IPS DF 4.7 (cell line): ENCODE results near the gene FAM193A.

ENCODE experiments used
- DNase-seq: peaks from one replicate; pipeline ENCODE4 v3.0.0-alpha.2; 2013; ENCODE audit warnings: low spot score; ENCODE audit errors: extremely low read depth

Gene FAM193A, protein sequence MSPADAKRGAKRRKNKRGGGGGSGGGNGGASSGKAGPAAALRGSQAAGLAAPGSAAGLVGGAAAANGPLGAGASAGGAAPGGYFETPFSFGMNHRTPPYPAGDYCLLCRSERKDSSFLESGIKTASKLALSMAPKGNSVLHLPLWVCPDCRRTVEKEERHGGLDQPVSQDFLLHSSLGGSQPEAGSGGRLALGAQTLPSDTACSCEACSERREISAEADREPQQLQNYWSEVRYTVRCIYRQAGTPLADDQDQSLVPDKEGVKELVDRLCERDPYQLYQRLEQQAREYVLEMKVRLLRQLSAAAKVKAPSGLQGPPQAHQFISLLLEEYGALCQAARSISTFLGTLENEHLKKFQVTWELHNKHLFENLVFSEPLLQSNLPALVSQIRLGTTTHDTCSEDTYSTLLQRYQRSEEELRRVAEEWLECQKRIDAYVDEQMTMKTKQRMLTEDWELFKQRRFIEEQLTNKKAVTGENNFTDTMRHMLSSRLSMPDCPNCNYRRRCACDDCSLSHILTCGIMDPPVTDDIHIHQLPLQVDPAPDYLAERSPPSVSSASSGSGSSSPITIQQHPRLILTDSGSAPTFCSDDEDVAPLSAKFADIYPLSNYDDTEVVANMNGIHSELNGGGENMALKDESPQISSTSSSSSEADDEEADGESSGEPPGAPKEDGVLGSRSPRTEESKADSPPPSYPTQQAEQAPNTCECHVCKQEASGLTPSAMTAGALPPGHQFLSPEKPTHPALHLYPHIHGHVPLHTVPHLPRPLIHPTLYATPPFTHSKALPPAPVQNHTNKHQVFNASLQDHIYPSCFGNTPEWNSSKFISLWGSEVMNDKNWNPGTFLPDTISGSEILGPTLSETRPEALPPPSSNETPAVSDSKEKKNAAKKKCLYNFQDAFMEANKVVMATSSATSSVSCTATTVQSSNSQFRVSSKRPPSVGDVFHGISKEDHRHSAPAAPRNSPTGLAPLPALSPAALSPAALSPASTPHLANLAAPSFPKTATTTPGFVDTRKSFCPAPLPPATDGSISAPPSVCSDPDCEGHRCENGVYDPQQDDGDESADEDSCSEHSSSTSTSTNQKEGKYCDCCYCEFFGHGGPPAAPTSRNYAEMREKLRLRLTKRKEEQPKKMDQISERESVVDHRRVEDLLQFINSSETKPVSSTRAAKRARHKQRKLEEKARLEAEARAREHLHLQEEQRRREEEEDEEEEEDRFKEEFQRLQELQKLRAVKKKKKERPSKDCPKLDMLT (N-terminal part only)

DNA sequence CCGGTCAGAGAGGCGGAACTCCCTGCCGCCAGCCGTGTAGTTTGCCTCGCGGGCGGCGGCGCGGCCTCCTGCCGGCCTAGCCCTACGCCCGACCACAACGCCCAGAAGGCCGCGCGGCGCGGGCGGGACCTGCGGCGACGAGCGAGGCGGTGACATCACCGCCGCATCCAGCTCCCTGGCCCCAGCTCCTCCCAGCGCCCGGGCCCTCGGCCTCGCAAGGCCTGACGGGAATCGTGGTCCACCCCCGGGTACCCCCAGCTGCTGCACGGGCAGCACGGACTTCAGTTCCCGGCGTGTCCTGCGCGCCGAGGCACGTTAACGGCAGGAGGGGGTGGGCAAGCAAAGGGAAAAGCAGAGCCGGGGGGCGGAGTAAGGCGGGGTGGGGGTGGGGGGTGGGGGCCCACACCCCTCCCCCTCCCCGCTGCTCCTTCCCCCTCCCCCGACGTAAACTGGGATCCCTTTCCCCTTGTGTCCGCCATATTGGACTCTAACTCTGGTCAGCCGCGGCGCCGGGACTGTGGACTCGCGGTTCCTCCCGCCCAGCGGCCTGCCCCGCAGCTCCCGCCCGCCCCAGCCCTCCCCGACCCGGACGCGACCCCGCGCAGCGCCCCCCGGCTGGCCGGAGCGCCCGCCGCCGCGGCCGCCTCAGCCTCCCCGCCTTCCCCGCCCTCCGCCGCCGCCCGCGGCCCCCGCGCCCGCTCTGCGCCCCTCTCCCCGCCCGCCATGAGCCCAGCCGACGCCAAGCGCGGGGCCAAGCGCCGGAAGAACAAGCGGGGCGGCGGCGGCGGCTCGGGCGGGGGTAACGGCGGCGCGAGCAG lies at the start of gene FAM193A:
Gene FAM193A (plus strand): TSS at position 455 of the 818 bp plus-strand sequence. CDS start 269 bp downstream, at position 724.
- DNase-seq: peak; percentile 84

DNA sequence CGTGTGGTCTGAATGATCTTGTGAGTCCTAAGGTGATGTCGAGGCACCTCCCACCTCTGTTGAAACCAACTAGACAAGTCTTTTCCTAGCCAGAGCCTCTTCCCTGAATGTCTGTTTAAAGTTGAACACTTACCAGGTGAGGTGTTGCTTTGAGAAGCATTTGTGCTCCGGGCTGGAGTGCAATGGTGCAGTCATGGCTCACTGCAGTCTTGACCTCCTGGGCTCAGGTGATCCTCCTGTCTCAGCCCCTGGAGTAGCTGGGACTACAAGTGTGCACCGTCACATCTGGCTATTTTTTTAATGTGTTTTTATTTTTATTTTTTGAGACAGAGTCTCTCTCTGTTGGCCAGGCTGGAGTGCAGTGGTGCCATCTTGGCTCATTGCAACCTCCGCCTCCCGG lies 49.5 kb upstream of the FAM193A start:
- no peak for DNase-seq

DNA sequence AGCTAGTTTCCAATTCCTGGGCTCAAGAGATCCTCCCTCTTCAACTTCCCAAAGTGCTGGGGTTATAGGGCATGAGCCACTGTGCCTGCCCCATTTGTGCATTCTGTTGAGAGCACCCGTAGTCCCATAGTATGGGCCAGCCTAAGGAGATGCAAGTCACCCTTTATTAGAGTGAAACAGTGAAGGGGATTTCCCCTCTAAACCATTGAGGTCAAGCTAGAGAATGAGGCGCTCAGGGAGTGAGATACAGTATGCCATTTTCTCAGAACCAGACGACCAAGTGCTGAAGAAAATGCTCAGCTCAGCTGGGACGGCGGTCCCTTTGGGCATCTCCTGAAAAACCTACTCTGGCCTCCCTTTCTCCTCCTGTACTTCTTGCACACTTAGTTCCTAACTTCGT lies 48.8 kb upstream of the FAM193A start:
- no peak for DNase-seq

DNA sequence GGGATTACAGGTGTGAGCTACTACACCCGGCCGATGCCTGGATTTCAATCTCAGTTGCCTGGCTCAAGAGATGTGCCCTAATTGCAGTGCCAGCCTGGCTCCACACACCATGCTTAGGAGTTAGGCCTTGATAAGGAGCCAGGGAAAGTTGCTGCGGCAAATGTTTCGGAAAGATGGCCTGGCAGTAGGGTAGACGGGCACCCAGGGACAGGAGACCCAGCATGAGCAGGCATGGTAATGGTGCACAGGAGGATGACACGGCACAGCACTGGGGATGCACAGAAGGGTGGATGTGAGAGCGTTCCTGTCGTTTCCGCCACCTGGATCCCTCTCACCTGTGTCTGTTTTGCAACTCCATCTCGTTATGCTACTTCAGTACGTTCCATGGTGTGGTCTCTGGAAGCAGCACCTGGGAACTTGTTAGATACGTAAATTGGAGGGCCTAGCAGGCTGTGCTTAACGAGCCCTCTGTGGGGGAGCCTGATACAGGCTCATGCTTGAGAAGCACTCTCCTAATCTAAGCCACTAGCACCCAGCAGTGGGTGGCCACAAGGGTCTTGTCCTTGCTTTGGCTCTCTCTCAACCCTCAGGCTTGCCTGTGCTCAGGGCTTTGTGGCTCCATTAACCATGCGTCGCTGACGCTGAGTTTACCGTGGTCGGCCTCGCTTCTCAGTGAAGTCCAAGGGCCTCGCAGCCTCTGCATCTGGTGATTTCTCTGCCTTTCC lies 47.2 kb upstream of the FAM193A start:
- no peak for DNase-seq

DNA sequence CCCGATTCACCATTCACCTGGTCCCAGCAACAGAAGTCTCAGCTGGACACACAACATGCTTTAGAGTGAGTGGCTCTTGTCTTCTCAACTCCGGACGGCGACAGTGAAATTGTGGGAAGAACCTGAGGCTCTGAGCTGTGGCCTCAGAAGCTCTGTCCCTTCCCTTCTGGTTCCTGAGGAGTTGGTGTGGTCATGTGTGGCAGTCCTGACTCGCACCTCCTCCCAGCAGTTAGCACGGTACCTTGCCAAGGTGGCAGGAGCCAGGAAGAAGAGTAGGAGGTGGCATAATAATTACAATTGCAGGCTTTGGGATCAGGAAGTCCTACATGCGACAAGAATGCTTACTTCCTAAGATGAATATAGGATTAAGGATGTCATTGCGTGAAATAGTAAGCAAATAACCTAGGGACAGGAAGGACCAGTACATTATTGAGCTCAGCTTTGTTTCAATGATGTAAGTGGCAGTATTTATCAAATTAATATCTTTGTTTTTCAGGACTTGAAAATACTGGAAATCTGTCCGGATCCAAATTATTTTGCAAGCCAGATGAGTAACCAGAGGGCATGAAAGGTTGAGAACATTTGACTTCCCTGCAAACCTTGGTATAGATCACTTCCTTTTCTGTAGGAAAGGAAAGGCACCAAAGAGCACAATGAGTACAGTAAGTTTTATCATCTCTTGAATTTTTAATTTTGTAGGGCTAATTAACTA lies 46.5 kb upstream of the FAM193A start:
- no peak for DNase-seq

DNA sequence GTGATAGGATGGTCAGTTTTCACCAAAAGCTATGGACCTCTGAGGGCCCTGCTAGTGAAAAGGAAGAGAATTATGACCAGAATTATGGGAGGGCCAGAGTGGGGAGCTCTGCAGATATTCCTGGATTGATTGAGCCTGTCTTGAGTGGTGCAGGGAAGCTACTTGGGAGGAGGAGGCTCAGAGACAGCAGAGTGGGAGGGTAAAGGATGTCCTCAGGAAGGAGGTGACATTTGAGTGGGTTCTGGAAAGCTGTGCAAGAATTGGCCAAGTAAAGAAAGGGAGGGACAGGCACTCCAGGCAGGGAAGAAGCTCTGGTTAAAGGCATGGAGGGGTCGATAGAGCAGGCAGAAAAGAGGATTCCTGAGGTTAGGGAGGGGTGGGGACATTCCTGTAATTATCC lies 43.5 kb upstream of the FAM193A start:
- DNase-seq: no peak

DNA sequence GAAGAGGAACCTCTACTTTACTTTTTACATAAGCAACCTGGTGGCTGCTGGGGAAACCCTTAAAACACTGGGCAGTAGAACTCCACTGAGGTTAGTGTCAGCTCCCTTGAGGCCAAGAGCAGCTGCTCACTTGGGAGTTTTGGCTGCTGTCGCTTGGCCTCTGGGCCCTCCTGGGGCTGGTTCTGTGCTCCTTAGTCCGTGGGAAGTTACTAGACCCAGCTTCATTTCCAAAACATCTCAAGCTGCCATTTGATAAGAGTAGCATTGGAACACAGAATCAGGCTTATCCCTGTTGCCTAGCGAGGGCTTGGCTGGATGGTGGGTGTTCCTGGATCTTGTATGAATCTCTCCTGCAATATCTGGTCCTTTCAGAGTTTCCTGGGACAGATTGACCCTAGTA lies 41.5 kb upstream of the FAM193A start:
- DNase-seq: no peak

DNA sequence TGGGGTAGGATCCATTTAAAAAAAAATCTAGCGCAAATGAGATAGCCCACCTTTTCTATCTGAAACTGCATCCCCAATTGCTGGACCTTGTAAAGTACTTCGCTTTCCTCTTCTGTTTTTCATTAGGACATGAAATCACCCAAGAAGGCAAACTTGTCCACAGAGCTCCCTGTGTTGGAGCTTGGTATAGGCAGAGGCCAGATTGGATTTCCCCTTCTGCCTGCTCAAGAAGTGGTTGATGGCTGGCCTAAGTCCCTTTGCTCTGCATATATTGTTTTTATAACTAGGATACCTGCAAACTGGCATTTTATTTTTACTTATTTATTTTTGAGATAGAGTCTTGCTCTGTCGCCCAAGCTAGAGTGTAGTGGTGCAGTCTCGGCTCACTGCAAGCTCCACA lies 39.1 kb upstream of the FAM193A start:
- DNase-seq: no peak

DNA sequence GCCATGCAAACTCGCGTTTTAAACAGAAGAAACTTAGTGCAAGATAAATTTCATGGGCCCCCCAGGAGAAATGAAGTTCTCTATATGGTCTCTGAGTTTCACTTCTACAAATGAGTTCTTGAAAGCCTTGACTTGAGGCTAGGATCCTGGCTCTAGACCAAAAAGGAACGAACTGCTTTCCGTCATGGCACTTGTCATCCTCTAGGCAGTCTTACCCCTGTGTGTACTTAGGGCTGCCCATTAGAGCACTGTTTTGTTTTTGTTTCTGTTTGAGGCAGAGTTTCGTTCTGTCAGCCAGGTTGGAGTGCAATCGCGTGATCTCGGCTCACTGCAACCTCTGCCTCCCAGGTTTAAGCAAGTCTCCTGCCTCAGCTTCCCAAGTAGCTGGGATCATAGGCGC lies 38.5 kb upstream of the FAM193A start:
- DNase-seq: no peak

DNA sequence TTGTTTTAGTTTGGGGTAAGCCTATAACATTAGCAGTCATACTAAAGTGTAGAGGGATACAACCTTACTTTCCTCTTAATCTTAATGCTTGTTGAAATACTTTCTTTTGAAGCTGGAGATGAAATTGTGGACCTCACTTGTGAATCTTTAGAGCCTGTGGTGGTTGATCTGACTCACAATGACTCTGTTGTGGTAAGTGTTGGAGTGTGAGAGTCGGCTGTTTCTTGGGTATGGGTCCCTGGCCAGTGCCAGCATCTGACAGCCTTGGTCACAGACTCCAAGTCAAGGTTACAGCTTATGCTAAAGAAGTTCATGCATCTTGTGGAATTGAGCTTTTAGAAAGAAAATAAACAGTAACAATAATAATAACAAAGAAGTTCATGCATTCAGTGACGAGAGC lies 35.9 kb upstream of the FAM193A start:
- no peak for DNase-seq

DNA sequence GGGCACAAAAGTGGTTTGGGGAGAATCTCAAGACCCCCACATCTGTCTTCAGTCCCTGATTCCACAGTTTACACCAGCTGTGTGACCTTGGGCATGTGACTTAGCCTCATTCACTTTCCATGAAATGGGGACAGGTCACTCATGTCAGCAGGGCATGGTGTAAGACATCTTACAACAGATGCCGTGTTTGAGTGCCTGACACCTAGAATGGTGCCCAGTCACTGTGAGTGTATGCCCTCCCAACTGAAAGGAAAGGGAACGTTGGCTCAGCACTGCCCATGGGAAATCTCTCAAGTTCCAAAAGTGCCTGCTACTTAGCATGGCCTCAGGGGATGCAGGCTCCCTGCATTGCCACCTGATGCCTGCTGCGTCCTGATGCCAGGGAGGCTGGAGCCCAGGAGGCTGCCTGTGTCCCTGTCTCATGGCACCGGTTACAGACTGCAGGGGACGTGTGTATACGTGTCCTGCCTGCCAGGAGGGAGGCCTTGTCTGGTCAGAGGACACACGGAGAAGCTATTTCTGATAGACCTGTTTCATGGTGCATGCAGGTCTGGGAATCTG lies 35.3 kb upstream of the FAM193A start:
- no peak for DNase-seq

DNA sequence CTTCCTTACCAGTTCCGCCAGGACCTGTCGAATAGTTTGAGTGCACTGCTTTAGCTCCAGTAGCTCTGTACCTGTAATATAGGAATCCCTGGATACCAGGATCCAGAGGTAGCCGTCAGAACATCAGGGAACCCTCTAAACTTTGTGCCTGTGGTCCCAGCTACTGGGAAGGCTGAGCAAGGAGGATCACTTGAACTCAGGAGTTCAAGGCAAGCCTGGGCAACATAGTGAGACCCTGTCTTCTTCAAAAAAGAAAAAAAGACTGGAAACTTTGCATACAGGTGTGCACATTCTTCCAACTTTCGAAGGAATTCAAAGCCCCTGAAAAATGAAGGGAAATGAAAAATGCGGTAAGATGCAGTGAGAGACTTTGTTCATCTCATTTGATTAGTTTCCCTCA lies 32.6 kb upstream of the FAM193A start:
- no peak for DNase-seq

DNA sequence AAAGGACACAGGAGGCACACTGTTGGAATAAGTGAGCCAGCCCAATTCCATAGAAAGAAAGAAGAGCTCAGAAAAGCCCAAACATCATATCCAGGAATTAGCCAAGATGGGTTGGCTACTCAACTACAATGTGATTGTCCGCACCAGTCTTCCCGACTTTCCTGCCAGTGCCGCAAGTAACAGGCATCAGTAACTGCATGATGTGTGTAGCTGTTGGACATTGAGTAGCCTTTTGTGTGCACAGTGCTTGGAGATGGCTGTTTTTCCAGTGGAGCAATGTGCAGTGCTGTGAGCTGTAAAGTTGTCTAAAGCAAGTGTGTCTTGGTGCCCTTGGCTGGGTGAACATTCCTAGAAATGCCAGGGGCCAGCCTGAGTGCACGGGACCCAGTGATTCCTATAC lies 29.2 kb upstream of the FAM193A start:
- DNase-seq: no peak

DNA sequence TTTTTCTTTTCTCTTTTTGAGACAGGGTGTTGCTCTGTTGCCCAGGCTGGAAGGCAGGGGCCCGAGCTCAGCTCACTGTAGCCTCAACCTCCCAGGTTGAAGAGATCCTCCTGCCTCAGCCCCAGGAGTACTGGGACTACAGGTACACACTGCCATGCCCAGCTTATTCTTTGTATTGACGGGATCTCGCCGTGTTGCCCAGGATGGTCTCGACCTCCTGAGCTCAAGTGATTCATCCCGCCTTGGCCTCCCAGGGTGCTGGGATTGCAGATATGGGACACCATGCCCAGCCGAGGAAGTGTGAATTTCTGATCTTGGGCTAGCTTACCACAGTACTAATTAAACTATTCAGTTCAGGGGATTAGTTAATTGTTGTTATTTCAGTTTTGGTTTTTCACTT lies 28.6 kb upstream of the FAM193A start:
- no peak for DNase-seq

DNA sequence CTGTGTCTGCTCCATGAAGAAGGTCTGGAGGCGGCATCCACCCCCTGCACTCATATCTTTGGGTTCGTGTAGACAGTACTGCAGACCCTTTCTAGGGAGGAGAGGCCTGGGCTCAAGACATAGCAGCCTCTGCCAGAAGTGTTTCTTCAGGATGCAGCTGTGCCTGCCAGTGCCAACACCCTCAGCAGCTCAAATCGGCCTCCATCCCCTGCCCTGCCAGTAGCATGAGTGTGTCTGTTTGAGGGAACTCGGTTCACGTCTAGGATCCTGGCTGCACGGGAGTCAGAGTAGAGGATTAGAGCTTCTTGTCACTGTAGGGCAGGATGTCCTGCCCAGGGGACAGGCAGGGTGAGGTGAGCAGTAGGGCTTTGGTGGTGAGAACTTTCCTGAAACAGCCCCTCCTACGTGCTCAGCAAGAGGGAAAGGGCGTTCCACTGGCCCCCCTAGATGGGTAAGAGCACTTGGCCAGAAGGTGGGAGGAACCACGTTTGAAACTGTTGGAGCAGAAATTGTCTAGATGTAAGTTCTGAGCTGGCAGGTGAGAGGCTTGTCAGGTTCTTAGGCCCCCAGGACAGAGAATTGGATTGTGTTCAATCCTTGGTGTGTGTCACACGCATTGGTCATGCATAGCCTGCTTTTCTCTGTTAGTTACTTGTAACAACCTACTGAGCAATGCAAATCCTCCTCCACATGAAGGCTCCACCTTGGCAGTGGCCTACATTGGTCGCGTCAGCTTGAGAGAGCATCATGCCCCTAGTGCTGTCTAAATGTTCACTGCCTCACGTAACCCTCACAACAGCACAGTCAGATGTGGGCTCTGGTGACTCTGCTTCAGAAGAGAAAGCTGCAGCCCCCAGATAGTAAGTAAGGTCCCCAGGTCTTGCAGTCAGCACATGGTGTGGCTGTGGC lies 25.8 kb upstream of the FAM193A start:
- DNase-seq: no peak

DNA sequence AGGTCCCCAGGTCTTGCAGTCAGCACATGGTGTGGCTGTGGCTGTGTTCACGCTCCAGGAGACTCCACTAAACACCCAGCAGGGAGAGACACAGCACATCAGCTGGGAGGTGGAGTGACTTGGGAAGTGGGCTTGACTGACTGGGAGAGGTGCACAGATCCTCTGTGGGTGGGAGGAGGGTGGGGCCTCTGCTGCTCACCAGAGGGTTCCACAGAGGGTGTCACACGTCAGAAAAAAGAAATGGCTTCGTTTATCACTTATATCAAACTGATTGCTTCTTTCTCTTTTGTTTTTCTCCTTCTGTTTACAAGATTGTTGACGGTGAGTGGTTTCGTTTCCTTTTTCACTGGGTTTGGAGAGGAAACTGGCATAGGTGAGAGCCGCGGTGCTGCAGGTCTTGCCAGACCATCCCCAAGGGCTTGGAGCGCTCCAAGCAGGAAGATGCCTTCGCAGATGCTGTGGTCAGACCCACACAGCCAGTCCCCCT lies 24.8 kb upstream of the FAM193A start:
- DNase-seq: no peak

DNA sequence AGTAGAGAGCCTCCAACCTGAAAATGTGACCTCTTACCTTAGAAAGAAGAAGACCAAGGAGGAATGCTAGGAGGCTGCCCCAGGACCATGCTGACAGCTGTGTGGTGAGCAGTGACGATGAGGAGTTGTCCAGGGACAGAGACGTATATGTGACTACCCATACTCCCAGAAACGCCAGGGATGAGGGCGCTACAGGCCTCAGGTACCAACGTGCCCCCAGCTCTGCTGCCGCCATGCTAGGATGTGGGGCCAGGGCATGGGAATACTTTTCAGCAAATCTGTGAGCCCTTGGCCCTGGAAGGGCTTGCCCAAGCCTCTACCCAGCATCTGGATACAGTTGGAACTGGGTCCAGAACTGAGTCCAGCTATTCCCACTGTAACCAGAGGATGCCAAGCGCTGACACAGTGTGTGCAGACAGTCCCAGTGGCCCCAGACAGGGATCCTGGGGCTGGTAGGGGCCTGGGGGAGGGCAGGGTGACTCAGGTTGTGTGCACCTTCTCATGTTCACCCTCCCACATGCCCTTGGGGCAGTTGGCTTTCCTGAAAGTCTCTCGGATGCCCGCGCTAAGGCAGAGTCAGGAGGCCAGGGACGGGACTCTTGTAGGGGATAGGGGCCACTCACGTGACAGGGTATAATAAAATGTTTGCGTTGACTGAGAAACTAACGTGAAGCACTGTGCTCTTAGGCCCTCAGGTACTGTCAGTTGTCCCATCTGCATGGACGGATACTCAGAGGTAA lies 23.9 kb upstream of the FAM193A start:
- no peak for DNase-seq
